Activated CD4-positive, CD25-positive, alpha-beta regulatory T cell treated with anti-CD3 and anti-CD28 coated beads, Interleukin-2, amount 50 U/mL, for 24 hours (primary cell): ENCODE data around the gene SLC6A16.
A peak's percentile ranks its signal among the peaks of the same experiment; 100 is the strongest.
"Not testable (repeated sequence)": the region's sequence is repeated elsewhere in the genome, so short reads cannot be mapped to it uniquely, and the experiment has no call there.

ENCODE experiments used
- ATAC-seq, 2 donors: fragments of 150-1000 bp; cut with Tn5 transposase; one replicate each; pipeline ENCODE4 v1.10.0; 2021; ENCODE audit warnings: mild to moderate bottlenecking in 1 of 2, moderate library complexity in 1 of 2

Gene SLC6A16

GRCh38 chr19:49328741-49329140, 3.8 kb upstream of the SLC6A16 start:
- no peak for ATAC-seq

DNA sequence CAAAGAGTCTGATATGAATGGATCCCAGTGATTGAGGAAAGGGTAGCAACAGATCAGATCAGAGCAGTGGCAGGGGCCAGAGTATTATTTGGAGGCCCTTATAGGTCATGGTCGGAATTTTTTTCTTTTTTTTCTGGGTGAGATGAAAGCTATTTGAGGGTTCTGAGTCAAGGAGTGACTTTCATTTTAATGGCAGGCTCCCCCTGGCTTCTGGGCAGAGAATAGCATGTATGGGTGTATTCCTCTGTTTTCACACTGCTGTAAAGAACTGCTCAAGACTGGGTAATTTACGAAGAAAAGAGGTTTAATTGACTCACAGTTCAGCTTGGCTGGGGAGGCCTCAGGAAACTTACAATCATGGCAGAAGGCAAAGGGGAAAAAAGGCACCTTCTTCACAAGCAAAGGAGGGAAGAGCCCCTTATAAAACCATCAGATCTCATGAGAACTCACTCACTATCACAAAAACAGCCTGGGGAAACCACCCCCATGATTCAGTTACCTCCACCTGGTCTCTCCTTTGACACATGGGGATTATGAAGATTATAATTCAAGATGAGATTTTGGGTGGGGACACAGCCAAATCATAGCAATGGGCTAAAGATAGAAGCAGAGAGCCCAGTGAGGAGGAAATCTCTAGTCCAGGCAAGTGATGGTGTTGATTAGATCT, 3.0 kb upstream of the SLC6A16 start:
- ATAC-seq: peak; percentile 36 to 55

GRCh38 chr19:49326165-49326704, 1.2 kb upstream of the SLC6A16 start:
- no peak for ATAC-seq

DNA sequence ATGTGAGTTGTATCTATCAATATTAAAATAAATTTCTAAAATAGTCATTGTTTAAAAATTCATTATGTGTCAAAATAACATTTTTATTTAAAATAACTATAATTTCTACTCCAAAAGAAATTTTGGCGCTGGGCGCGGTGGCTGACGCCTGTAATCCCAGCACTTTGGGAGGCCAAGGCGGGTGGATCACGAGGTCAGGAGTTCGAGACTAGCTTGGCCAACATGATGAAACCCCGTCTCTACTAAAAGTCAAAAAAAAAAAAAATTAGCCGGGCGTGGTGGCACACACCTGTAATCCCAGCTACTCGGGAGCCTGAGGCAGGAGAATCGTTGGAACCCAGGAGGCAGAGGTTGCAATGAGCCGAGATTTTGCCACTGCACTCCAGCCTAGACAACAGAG, 765 bp upstream of the SLC6A16 start:
- not testable (repeated sequence) for ATAC-seq

DNA sequence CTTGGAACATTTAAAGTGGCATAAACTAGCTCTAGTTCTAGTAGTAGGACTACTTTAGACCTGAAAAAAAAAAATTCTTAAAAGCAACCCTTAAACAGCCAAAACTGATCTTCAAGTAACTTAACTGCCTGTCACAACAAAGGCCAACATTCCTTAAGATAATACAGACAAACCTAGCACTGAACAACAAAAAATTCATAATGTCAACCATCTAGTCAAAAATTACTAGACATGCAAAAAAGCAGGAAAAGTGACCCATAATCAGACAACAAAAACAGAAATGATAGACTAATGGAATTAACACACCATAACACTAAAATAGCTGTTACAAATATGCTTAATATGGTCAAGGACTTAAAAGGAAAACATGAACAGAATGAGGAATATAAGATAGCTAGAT, 6.7 kb downstream of the SLC6A16 start:
- ATAC-seq: no peak

GRCh38 chr19:49316284-49316683, 8.7 kb downstream of the SLC6A16 start:
- ATAC-seq: no peak

- no peak for ATAC-seq
These were observed 9.9 kb downstream of the SLC6A16 start for GRCh38 chr19:49315111-49315510.

GRCh38 chr19:49309087-49309486, 15.9 kb downstream of the SLC6A16 start:
- no peak for ATAC-seq

GRCh38 chr19:49306734-49307133, 18.3 kb downstream of the SLC6A16 start:
- ATAC-seq: not testable (repeated sequence)

DNA sequence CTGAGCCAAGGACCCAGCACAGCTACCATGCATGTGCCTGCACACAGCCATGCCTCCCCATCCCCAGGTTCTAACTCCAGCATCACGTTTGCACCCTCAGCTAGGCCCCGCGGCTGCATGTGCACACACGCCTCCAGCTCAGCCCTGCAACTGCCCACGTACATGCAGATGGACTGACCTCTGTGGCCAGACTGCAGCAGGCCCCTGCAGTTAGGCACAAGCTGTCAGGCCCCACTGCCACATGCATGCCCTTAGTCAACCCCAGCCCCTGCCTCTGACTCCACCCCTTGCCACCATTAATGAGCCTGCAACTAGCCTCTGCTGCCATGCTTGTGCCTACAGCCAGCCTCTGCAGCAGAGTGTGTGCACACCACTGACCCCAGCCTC, 23.1 kb downstream of the SLC6A16 start:
- no peak for ATAC-seq

DNA sequence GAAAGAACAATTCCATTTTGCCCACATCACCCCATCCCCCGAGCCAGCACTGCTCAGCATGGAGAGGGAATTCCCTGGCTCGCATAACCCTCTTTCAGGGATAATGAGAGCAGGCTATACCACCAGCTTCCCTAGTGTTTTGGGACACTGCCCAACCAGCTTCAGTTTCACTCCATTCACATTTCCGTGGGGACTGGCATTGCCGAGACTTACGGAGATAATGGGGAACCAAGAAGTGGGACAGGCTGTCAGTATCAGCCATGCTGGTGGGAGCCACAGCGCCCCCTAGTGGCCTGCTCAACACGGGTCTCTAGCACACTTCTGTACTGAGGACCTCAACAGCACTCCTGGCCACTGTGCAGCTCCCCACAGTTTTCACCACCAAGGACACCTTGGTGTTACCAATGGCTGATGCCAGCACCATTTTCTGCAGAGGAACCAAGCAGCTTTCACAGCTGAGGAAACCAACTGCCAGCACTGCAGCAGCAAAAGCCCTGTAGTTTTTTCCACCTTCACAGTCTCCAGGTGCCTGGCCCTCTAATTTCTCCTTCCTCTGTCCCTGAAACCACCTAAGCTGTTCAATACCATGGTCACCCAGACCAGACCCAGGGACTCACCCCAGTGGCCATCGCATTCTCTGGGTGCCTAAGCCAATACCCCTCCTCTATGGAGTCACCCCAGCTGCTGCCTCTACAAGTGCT, 23.7 kb downstream of the SLC6A16 start:
- peak; percentile 94 to 97 for ATAC-seq

DNA sequence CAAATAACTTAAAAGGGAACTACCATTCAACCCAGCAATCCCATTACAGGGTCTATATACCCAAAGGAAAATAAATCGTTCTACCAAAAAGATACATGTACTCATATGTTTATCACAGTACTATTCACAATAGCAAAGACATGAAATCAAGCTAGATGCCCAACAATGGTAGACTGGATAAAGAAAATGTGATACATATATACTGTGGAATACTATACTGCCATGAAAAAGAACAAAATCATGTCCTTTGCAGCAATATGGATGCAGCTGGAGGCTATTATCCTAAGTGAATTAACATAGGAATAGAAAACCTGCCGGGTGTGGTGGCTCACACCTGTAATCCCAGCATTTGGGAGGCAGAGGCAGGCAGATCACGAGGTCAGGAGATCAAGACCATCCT, 26.3 kb downstream of the SLC6A16 start:
- not testable (repeated sequence) for ATAC-seq

GRCh38 chr19:49297403-49297802, 27.6 kb downstream of the SLC6A16 start:
- no peak for ATAC-seq

- ATAC-seq: no peak
These were observed 29.6 kb downstream of the SLC6A16 start for GRCh38 chr19:49295208-49295880.

DNA sequence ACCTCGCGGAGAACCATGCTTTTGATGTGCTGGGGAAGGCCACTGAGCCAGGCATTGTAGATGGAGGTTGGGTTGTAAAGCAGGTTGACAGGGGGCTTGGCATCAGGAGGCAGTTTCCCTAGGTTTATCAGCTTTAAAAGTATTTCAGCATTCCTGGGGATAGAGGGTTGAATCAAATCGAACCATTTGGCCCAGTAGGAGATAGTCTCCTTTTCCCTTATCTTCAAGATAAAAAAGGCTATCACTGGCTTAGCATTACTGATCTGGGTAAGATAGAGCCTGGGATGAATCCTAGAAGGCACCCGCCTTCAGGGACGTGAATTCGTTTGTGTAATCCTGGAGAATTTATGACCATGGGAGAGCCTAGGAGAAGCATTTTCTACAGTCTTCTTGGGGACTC, 30.6 kb downstream of the SLC6A16 start:
- ATAC-seq: no peak

DNA sequence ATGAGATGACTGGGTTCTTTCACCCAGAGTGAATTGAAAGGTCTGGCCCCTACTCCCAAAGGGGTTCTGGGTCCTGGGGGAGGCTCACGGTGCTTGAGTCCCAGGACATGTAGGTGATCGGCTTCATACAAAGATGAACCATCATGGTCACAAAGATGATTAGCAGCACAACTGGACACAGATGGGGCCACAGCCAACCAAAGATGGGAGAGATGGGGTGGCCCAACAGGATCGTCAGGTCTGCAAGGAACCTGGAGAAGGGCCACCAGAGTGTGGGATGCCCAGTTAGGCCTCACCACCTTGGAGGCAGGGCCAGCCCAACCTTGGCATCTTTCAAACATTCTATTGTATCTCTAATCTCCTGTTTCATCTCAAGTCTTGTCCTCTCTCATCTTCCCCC, 34.5 kb downstream of the SLC6A16 start:
- ATAC-seq: no peak

- not testable (repeated sequence) for ATAC-seq
These were observed 35.7 kb downstream of the SLC6A16 start for GRCh38 chr19:49289286-49289685.

DNA sequence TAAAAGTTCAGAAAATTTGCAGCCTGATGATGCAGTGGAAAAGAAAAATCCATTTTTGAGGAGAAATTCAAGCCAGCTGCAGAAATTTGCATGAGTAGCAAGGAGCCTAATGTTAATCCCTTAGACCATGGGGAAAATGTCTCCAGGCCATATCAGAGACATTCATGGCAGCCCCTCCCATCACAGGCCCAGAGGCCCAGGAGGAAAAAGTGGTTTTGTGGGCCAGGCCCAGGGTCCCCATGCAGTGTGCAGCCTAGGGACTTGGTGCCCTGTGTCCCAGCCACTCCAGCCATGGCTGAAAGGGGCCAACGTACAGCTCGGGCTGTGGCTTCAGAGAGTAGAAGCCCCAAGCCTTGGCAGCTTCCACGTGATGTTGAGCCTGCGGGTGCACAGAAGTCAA, 36.8 kb downstream of the SLC6A16 start:
- ATAC-seq: not testable (repeated sequence)

DNA sequence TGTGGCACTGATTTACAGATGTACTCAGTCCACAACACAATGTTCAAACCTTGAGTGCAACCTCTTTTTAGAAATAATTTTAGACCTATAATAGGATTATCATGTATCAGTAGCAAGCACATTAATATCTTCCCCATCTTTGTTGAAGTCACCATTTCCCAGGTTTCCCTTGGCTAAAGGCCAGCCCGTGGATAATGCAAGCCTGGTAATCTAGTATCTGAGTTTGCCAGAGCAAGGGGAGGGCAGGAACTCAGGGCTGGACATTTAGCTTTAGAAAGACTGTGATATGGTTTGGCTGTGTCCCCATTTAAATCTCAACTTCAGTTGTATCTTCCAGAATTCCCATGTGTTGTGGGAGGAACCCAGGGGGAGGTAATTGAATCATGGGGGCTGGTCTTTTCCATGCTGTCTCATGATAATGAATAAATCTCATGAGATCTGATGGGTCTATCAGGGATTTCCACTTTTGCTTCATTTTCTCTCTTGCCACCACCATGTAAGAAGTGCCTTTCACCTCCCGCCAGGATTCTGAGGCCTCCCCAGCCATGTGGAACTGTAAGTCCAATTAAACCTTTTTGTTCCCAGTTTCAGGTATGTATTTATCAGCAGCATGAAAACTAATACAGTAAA, 37.7 kb downstream of the SLC6A16 start:
- no peak for ATAC-seq

DNA sequence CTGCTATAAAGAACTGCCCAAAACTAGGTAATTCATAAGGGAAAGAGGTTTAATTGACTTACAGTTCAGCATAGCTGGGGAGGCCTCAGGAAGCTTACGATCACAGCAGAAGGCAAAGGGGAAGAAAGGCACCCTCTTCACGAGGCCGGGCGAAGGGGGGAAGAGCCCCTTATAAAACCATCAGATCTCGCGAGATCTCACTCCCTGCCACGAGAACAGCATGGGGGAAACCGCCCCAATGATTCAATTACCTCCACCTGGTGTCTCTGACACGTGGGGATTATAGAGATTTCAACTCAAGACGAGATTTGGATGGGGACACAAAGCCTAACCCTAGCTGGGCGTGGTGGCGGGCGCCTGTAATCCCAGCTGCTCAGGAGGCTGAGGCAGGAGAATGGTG, 42.8 kb downstream of the SLC6A16 start:
- no peak for ATAC-seq

GRCh38 chr19:49272204-49272603, 52.8 kb downstream of the SLC6A16 start:
- peak; percentile 88 to 92 for ATAC-seq

DNA sequence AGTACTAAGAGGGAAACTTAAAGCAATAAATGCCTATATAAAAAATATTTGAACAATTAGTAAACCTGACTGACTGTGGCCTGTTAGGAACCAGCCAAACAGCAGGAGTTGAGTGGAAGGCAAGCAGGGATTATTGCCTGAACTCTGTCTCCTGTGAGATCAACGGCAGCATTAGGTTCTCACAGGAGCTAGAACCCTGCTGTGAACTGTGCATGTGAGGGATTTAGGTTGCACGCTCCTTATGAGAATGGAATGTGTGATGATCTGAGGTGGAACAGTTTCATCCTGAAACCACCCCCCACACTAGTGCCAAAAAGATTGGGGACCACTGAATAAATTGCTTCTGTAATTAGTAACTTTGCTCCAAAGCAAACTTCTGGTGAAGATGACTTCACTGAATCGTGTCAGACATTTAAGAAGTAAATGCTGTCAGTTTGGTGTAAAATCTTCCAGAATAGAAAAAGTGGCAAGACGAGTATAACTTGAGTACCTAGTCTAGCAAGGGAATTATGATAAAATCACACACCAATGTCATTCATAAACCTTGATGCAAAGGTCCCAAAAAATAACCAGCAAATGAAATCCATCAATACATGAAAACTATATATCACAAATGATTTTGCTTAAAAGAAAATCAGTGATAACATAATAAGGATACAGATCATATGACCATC, 53.8 kb downstream of the SLC6A16 start:
- no peak for ATAC-seq

DNA sequence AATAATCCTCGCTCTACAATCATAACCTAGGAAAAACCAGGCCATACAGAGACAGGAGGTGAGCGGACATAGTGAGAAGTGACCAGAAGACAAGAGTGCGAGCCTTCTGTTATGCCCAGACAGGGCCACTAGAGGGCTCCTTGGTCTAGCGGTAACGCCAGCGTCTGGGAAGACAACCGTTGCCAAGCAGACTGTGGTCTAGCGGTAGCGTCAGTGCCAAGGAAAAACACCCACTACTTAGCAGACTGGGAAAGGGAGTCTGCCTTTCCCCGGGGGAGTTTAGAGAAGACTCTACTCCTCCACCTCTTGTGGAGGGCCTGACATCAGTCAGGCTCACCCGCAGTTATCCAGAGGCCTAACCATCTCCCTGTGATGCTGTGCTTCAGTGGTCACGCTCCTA, 58.6 kb downstream of the SLC6A16 start:
- not testable (repeated sequence) for ATAC-seq
